Activated CD8-positive, alpha-beta T cell treated with anti-CD3 and anti-CD28 coated beads, Interleukin-2, amount 10 ng/mL, durations not matched to agents 7 days and 5 days (primary cell): Measurements from ENCODE around the gene PPP6R2. TPM values are rescaled to one million over a fixed set of nuclear protein-coding genes. Genes with fewer than 3 reads are reported as not detected.
"Not testable (repeated sequence)": the region's sequence is repeated elsewhere in the genome, so short reads cannot be mapped to it uniquely, and the experiment has no call there.

Source experiments
- ATAC-seq: fragments of 150-1000 bp; cut with Tn5 transposase; one replicate; pipeline ENCODE4 v1.10.0; 2021; ENCODE audit warnings: moderate library complexity
- CTCF ChIA-PET: fragments of 350-600 bp; sonication (Branson Sonifier 250); formaldehyde crosslinking; loops from one replicate; lab custom pipeline; 2021; ENCODE audit warnings: antibody characterized with exemption; lab: Charles Lee
- POLR2A ChIA-PET: fragments of 350-600 bp; sonication (Branson Sonifier 250); formaldehyde crosslinking; loops from one replicate; lab custom pipeline; 2021; ENCODE audit warnings: antibody characterized with exemption; lab: Charles Lee
- DNase-seq: peaks from one replicate; pipeline ENCODE4 v3.0.0-alpha.2; 2020
- H3K27ac Mint-ChIP-seq: one replicate; pipeline ENCODE4 v1.8.0; 2021; ENCODE audit warnings: mild to moderate bottlenecking, mixed read lengths
- H3K27me3 Mint-ChIP-seq: one replicate; pipeline ENCODE4 v1.8.0; 2021; ENCODE audit warnings: low read depth, mixed read lengths
- H3K36me3 Mint-ChIP-seq: one replicate; pipeline ENCODE4 v1.8.0; 2021; ENCODE audit warnings: low read depth, mixed read lengths
- H3K4me1 Mint-ChIP-seq: one replicate; pipeline ENCODE4 v1.8.0; 2021; ENCODE audit warnings: low read depth, mixed read lengths
- H3K4me3 Mint-ChIP-seq: one replicate; pipeline ENCODE4 v1.8.0; 2021; ENCODE audit warnings: mild to moderate bottlenecking, mixed read lengths
- H3K9me3 Mint-ChIP-seq: one replicate; pipeline ENCODE4 v1.8.0; 2022; ENCODE audit warnings: mixed read lengths; ENCODE audit not compliant: insufficient read depth
- total RNA-seq, 2 experiments: library from RNA; stranded (reverse); gene quantifications; one replicate each; pipeline ENCODE4 v1.2.3, GENCODE V29; 2021

Gene PPP6R2
- total RNA-seq, 2 experiments from 2014 or later, result 62.1 to 64.9 TPM

DNA sequence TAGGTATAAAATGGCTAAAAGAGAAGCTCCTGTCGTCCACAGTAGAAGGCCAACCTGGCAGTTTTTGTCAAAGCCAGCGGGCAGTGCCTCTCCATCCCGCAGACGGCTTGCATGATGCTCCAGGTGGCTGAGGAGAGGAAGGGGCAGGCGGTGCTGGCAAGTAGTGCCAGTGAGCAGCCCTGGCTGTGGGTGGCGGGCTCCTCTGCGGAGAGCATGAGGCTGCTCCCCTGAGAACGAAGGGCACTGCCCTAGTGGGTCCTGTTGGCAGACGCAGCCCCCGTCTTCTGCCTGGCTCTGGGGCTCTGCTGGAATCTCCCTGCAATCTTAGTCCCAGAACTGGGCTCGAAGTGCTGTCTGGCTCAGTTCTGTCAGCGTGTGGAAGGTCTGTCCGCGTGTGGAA lies 80.8 kb downstream of the PPP6R2 start:
- H3K36me3 Mint-ChIP-seq, result peaks cover 53% of the 10 kb centered on the region
- peaks cover 2% of the 10 kb centered on the region for H3K4me1 Mint-ChIP-seq
- H3K9me3 Mint-ChIP-seq, result no peaks in the 10 kb centered on the region
- POLR2A ChIA-PET, result no interaction called here
- no peaks in the 10 kb centered on the region for H3K27me3 Mint-ChIP-seq
- no peak for DNase-seq
- H3K4me3 Mint-ChIP-seq, result no peak overlapping the region
- no peak for ATAC-seq
- H3K27ac Mint-ChIP-seq, result no peak overlapping the region
- CTCF ChIA-PET, result no interaction called here

DNA sequence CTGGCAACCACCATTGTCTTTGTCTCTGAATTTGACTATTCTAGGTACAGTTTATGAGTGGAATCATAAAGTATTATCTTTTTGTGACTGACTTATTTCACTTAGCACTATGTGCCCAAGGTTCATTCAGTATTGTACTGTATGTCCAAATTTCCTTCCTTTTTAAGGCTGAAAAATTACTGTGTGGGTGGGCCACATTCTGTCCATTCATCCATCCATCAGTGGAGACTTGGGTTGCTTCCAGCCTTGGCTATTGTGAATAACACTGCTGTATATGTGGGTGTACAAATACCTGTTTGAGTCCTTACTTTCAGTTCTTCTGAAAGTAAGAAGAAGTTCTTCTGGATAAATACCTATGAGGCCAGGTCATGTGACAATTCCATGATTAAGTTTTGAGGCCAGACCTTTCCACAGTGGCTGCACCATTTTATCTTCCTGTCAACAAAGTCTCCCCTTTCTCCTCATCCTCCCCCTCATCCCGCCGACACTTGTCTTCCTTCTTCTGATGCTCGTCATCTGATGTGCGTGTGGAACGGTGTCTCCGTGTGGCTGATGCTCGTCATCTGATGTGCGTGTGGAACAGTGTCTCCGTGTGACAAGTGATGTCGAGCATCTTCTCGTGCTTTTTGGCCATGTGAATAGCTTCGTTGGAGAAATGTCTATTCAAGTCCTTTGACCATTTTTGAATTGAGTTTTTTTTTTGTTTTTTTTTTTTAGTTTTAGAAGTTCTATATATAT lies 82.2 kb downstream of the PPP6R2 start:
- Mint-ChIP-seq H3K27me3 (no peaks in the 10 kb centered on the region), H3K4me1 (peaks cover 2% of the 10 kb centered on the region), H3K4me3 (no peak overlapping the region), H3K27ac (no peak overlapping the region), H3K9me3 (no peaks in the 10 kb centered on the region), H3K36me3 (peaks cover 52% of the 10 kb centered on the region)
- CTCF ChIA-PET, result no interaction called here
- POLR2A ChIA-PET, result no interaction called here
- DNase-seq (no peak), ATAC-seq (no peak)

DNA sequence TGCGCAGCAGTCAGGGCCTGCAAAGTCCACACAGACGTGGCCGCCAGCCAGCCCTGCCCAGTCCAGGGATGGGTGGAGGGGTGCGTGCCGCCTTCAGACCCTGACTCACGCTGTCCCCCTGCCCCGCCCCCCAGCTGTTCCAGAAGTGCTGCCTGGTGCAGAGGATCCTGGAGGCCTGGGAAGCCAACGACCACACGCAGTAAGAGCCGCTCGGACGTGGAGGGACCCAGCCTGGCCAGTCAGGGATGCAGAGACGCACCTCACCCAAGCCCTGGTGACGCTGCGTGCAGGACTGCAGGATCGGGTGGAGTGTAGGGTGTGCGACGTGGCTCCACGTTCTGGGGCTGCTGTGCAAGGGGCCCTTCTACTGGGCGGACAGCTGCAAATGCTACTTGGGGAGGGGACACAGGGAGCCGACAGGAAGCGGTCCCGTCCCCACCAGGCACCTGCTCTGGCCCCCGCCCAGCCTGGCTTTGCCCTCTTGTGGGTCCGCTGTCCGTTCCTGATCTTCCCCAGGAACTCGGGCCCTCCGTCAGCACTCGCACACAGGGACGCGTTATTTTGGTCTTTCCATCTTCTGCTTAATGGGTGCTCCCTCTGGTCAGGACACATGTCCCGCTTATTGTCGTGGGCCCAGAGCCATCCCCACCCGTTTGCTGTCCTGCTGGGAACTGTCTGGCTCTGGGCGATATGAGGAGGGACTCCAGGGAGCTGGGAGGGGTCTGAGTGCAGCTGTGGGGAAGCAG lies 89.2 kb downstream of the PPP6R2 start:
- DNase-seq (no peak), ATAC-seq (no peak)
- Mint-ChIP-seq H3K36me3 (peaks cover 36% of the 10 kb centered on the region), H3K4me3 (no peak overlapping the region), H3K27me3 (no peaks in the 10 kb centered on the region), H3K9me3 (no peaks in the 10 kb centered on the region), H3K27ac (no peak overlapping the region), H3K4me1 (no peaks in the 10 kb centered on the region)
- ChIA-PET POLR2A (no interaction called here), CTCF (no interaction called here)

DNA sequence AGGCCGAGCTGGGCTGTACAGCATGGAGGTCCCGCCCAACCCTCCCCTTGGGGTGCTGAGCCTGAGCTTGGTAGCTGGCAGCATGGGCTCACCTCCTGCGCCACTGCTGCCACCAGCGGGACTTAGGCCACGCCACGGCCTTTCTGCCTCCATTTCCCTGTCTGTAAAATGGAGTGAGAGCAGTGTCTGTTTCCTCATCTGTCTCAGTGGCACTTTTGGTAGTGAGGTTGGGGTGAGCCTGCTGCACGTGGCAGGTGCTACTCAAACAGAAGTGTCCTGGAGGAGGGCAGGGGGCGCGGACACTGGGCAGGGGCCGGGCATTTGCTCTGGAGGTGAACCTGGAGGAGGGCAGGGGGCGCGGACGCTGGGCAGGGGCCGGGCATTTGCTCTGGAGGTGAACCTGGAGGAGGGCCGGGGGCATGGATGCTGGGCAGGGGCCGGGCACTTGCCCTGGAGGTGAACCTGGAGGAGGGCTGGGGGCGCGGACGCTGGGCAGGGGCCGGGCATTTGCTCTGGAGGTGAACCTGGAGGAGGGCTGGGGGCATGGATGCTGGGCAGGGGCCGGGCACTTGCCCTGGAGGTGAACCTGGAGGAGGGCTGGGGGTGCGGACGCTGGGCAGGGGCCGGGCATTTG lies 89.9 kb downstream of the PPP6R2 start:
- H3K27ac Mint-ChIP-seq, H3K4me3 Mint-ChIP-seq, ATAC-seq, H3K4me1 Mint-ChIP-seq, DNase-seq, H3K9me3 Mint-ChIP-seq, H3K27me3 Mint-ChIP-seq, CTCF ChIA-PET, POLR2A ChIA-PET: not testable (repeated sequence)
- H3K36me3 Mint-ChIP-seq, result peaks cover 36% of the 10 kb centered on the region

DNA sequence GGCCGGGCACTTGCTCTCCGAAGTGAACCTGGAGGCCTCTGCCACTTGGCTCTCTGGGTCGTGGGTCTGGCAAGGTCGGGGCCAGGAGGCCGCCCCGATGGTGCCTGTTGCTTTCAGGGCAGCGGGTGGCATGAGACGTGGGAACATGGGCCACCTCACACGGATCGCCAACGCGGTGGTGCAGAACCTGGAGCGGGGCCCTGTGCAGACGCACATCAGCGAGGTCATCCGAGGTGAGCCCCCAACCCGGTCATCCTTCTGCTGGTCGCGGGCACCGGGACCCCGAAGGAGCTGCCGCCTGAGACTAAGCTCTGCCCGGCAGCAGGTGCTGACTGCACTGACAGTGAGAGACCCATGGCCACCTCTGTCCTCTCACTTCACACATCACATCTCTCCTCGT lies 91.7 kb downstream of the PPP6R2 start:
- no peaks in the 10 kb centered on the region for H3K27me3 Mint-ChIP-seq
- H3K9me3 Mint-ChIP-seq, result no peaks in the 10 kb centered on the region
- CTCF ChIA-PET, result no interaction called here
- no peak overlapping the region for H3K4me3 Mint-ChIP-seq
- POLR2A ChIA-PET, result no interaction called here
- DNase-seq, result no peak
- no peak for ATAC-seq
- no peaks in the 10 kb centered on the region for H3K4me1 Mint-ChIP-seq
- peaks cover 26% of the 10 kb centered on the region for H3K36me3 Mint-ChIP-seq
- H3K27ac Mint-ChIP-seq, result no peak overlapping the region

DNA sequence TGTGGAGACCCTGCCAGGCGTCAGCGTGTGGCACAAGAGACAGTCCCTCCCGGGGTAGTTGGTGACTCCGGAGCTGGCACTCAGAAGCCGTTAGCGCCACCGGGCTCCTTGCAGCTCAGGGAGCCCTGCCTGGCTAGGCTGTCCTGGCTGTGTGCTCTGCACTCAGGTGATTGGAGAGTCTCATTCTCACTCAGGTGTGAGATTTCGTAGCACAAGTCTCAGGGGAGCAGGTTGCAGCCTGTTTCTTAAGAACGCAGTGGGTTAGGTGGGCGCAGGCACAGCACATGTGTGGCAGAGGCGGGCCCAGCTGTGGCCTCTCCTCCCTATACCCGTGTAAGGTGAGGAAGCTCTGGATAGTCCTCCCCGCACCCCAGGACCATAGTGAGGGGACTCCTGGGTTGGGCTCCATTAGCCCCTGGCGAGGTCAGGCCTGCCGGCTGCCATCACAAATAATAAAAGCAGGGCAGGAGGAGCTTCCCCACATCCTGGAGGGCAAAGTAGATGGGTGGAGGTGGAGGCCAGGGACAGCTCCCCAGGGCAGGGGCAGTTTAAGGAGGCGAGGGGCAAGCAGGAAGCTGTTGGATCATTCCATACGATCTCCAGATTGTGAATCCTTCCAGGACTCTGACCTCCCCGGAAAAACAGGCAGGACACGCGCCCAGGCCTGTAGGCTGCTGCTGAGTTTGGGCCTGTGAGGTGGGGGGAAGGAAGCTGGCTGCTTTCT lies 92.3 kb downstream of the PPP6R2 start:
- peaks cover 22% of the 10 kb centered on the region for H3K36me3 Mint-ChIP-seq
- H3K27ac Mint-ChIP-seq, result no peak overlapping the region
- CTCF ChIA-PET, result no interaction called here

DNA sequence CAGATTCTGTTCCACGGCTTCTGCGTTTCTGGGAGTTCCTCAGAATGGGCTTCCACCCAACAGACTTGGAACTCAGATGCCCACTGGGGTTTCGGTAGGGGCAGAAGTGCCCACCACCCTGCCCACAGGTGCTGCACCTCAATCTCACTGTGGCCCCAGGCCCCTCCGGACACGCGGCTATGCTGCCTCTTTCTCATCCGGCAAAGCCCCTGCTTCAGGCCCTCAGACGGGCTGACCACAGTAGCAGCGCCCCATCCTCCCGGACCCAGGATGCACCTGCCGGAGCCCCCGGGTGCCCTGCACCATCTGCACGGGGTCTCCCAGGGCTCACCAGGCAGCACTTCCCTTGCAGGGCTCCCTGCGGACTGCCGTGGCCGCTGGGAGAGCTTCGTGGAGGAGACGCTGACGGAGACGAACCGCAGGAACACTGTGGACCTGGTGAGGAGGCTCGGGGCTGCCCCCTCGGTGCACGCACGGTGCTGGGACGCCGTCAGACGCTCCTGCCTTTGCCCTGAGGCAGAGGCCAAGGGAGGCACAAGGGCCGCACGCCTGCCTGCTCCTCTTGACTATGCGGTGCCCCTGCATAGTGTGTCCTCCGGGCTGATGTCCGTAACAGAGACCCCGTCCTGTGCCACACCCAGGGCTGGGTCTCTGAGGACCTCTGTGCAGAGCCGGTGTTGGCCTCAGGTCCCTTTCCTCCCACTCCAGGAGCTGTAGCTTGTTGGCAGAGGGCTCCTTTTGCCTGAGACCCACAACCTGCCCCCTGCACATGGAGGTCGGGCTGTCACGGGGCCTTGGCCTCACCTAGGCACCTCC lies 93.1 kb downstream of the PPP6R2 start:
- POLR2A ChIA-PET, result interaction anchor here (0.8 kb wide), 1 partner anchor 8 kb away, joined by 4 read pairs; no protein-coding TSS in a partner anchor
- no peaks in the 10 kb centered on the region for H3K4me1 Mint-ChIP-seq
- peaks cover 17% of the 10 kb centered on the region for H3K36me3 Mint-ChIP-seq
- ATAC-seq (no peak), DNase-seq (no peak)
- H3K27me3 Mint-ChIP-seq, result no peaks in the 10 kb centered on the region
- H3K4me3 Mint-ChIP-seq, result no peak overlapping the region
- CTCF ChIA-PET, result no interaction called here
- no peaks in the 10 kb centered on the region for H3K9me3 Mint-ChIP-seq
- H3K27ac Mint-ChIP-seq, result no peak overlapping the region

More for the DNA sequence above, 92.3 kb downstream of the PPP6R2 start:
- DNase-seq (no peak), ATAC-seq (no peak)
- Mint-ChIP-seq H3K4me3 (no peak overlapping the region), H3K9me3 (no peaks in the 10 kb centered on the region), H3K27me3 (no peaks in the 10 kb centered on the region), H3K4me1 (no peaks in the 10 kb centered on the region)
- POLR2A ChIA-PET, result interaction anchor here (0.8 kb wide), 1 partner anchor 9 kb away, joined by 4 read pairs; no protein-coding TSS in a partner anchor

DNA sequence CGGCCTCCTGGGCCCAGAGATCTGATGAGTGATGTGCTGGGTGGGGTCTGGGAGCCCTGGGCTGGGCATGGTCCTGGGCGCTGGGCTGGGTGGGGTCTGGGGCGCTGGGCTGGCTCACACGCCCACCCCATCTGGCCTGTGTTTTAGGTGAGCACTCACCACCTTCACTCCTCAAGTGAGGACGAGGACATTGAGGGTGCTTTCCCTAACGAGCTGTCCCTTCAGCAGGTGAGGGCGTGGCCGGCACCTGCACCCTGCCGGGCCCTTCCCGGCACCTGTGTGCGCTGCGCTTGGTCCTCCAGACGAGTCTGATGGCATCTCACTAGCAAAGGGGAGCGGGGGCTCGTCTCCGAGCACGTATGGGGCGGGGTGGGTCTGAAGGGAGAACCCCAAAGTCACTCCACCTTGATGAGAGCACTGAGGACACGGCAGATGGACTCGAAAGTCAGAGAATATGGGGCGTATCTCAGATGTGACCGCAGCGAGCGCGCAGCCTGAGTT lies 93.8 kb downstream of the PPP6R2 start:
- Mint-ChIP-seq H3K4me3 (no peak overlapping the region), H3K27ac (no peak overlapping the region), H3K27me3 (no peaks in the 10 kb centered on the region), H3K4me1 (no peaks in the 10 kb centered on the region), H3K36me3 (peaks cover 13% of the 10 kb centered on the region), H3K9me3 (no peaks in the 10 kb centered on the region)
- DNase-seq (no peak), ATAC-seq (no peak)
- CTCF ChIA-PET, result no interaction called here
- POLR2A ChIA-PET, result no interaction called here

DNA sequence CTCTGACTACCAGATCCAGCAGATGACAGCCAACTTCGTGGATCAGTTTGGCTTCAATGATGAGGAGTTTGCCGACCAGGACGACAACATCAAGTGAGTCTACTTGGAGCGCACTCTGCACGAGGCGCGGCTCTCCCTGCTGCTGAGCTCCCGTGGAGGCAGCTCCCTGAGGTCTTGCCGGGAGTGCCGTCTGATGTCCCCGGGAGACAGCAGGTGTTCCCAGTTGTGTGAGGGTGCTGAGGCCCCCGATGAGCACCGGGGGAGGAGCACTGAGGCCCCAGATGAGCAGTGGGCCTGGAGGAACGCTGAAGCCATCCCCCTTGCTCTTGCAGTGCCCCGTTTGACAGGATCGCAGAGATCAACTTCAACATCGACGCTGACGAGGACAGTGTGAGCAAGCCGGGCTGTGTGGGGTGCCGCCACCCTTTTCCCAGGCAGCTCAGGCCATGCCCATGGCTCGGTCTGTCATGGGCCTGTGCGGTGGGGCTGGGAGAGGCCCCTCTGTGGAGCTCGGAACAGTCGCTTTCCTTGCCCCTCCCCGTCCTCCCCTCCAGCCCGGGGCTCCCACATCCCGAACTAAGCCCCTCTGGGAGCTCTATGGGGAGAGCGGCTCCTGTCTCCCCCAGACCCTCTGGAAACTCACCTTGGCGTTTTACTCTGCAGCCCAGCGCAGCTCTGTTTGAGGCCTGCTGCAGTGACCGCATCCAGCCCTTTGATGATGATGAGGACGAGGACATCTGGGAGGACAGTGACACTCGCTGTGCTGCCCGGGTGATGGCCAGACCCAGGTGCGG lies 94.6 kb downstream of the PPP6R2 start:
- no peaks in the 10 kb centered on the region for H3K27me3 Mint-ChIP-seq
- H3K4me3 Mint-ChIP-seq, result no peak overlapping the region
- DNase-seq (no peak), ATAC-seq (no peak)
- no peaks in the 10 kb centered on the region for H3K9me3 Mint-ChIP-seq
- peaks cover 13% of the 10 kb centered on the region for H3K36me3 Mint-ChIP-seq
- CTCF ChIA-PET, result no interaction called here
- POLR2A ChIA-PET, result no interaction called here
- no peak overlapping the region for H3K27ac Mint-ChIP-seq
- H3K4me1 Mint-ChIP-seq, result no peaks in the 10 kb centered on the region

DNA sequence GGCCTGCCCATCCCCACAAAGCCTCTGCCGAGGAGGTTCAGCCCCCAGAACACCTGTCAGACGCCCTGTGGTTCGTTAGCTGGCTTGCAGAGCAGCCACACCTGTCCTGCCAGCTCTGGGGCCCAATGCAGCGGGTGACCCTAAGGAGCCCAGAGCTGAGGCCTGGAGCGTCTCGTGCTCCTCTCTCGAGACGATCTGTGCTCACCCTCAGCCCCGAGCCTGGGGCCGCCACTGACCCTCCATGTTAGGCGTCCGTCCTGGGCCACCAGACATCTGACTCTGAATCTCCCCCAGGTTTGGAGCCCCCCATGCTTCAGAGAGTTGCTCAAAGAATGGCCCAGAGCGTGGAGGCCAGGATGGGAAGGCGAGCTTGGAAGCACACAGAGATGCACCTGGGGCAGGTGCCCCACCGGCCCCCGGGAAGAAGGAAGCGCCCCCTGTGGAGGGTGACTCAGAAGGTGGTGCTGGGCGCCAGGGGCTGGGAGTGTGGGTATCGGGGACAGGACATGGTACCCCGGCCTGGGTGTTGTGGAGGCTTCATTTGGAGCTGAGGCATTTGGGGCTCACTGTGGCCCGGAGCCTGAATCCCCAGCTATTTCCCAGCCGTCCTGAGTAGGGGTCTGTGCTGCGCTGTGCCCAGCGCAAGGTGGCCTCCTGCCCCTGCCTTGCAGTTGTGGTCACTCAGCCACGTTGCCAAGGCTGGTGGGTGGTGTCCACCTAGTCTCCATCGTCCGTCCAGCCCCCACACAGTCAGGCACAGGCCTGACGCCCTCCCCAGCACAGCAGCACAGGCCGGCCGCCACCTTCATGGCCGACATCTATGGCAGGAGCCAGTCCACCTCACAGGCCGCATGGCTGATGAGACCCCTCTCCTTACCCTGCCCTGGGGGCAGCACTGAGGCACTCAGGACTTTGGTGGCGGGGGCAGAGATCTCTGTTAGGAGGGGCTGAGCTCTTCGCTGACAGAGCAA lies 95.5 kb downstream of the PPP6R2 start:
- H3K36me3 Mint-ChIP-seq, result peaks cover 20% of the 10 kb centered on the region
- ATAC-seq, result no peak
- ChIA-PET CTCF (interaction anchor here (1.2 kb wide), 1 partner anchor 12 kb away, joined by 3 read pairs; no protein-coding TSS in a partner anchor), POLR2A (no interaction called here)
- no peak for DNase-seq
- peaks cover 6% of the 10 kb centered on the region for H3K4me1 Mint-ChIP-seq
- H3K9me3 Mint-ChIP-seq, result no peaks in the 10 kb centered on the region
- H3K27ac Mint-ChIP-seq, result no peak overlapping the region
- no peaks in the 10 kb centered on the region for H3K27me3 Mint-ChIP-seq
- H3K4me3 Mint-ChIP-seq, result no peak overlapping the region
